HG03066 (cell line): Measurements from ENCODE around the gene TRIM5.

ENCODE experiments used
- ATAC-seq: cut with Tn5 transposase; IDR thresholded peaks from one replicate; pipeline ENCODE4 v1.9.1; 2021; ENCODE audit warnings: low read depth; ENCODE audit not compliant: unreplicated experiment

The TRIM5 gene

DNA sequence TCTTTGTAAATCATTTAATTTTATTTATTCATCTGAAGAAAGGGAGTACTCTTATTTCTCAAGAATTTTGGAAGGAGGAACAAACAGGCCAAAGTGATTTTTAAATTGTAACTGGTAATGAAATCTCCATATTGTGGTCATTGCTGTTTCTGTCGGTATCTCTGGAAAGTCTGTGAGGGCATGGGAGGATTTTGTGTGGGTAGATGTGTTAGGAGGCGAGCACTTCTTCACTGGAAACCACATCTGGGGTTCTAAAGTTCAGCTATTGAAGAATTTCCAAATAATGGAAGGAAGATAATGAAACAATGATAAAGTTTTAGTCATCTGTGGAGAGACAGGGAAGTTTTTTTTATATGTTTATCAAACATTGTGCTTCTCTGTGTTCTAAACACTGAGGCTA lies 53.5 kb downstream of the TRIM5 start:
- ATAC-seq, result peak; percentile 19

DNA sequence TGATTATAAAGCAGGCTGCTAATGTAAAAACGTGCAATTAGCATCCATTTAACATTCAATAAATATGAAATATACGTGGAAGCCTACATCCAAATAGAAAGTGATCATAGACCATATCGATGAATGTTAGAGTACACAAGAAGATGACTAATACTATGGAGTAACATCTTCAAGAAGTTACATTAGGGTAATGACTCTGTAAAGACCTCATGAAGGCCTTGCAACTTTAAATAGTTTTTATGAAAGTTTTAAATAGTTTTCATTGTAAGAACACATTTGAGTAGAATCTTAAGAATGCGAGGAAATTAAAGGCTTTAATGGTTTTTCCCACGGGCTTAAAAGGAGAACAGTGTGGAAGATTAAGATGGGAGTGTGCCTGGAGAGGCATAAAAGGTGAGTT lies 58.7 kb downstream of the TRIM5 start:
- ATAC-seq, result no peak

DNA sequence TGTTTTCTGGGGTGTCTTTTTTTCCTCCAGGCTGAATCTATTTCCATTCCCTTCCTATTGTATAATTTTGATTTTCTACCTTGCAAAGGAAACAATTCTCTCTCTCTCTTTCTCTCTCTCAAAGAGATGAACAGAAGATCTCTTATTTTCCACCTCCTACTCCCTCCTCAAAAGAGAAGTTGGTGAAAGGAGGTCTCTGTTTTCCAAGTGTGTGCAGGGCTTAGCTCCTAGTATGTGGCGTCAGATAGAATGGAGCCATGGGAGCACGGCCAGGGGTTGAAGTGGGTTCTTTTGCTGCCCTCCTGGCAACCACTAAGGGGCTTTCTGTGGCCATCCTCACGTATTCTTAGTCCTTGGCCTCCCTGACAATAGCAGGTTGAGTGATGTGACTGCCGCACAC lies 59.6 kb downstream of the TRIM5 start:
- ATAC-seq, result no peak

DNA sequence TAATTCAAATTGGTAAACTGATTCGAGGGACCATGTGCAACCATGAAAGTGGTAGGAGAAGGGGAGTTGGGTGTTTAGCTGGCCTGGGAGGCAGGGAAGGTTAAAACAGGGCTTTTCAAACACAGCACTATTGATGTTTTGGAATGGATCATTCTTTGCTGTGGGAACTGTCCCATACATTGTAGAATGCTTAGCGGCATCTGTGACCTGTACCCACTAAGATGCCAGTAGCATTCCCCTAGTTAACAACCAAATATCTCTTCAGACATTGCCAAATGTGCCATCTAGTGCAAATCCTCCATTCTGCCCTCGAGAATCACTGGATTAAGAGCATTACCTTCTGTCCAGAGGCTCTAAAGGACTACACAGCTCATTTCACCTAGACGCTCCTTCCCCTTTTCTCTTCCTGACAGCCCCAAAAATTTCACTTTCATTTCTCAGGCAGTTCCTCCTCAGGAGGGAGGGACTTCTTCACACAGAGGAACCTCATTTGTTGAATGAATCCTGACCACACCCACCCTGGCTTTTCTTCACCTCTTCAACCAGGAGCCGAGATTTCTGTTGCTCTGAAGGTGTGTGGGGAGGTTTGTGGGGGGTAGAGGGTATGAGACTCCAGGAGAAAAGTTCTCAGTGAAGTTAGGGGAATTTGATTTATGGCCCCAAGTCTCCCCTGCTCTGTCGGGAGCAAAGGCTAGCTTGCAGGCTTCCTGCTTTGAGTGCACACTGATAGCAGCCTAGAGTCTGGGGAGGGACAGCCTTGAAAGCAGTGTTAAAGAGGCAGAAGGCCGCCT lies 60.2 kb downstream of the TRIM5 start, which contains the start of gene TRIM34:
Gene TRIM34 (plus strand): TSS at position 513 of the 791 bp plus-strand sequence. CDS start 7,331 bp downstream, outside the sequence.
- peak; percentile 97 for ATAC-seq

DNA sequence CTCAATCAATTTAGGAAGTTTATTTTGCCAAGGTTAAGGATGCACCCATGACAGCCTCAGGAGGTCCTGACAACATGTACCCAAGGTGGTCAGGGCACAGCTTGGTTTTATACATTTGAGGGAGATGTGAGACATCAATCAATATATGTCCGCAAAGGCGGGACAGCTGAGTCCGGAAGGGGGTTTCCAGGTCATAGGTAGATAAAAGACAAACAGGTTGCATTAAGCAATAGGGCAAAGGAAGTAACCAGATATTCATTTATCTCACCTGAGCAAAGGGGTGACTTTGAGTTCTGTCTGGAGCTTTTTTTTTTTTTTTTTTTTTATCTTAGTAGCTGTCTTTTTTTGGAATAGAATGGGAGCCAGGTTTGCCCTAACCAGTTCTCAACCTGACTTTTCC lies 62.1 kb downstream of the TRIM5 start:
- no peak for ATAC-seq

DNA sequence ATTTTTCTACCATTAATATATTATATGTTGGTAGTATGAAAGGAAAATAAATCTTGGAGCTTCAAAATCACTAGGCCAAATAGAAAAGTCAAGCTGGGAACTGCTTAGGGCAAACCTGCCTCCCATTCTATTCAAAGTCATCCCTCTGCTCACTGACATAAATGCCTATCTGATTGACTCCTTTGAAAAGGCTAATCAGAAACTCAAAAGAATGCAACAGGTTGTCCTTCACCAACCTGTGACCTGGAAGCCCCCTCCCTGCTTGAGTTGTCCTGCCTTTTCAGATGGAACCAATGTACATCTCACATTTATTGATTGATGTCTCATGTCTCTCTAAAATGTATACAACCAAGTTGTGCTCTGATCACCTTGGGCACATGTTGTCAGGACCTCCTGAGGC lies 63.3 kb downstream of the TRIM5 start:
- no peak for ATAC-seq

DNA sequence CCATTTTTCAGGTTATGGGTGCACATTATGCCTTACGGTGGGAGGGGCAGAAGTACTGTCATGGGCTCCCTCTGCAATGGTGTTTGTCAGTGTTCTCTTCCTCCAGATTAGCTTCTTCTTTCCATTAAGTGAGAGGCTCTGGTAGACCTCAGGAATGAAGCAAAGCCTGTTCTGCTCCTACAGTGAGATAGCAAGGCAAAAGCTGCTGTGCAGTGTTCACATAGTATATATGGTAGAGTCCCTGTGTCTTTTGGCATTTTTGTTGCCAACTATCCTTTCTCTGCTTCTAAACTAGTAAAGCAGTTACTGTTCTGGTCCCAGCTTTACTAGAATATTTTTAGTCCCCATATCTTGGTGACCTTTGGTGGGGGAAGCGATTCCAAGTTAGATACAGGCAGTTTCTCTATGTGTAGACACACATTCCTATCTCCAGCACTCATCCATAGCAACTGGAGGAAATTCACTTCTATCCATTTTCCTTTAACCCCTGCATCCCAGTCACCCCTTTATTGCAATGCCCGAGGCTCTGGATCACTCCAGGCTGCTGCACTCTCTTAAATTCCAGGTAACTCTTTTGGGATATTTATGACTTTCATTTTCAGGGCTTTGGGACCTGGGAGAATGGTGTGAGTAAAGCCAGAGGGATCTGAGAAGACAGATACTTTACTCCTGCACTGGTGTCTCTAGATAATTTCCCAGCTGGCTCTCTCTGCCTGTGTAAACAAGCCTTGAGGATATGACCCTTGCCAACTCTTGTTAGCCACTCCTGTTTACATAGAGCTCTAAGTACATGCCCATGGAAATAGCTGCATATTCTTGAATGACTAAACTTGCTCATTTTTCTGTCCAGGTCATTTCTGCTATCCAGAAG lies 64.0 kb downstream of the TRIM5 start:
- no peak for ATAC-seq

DNA sequence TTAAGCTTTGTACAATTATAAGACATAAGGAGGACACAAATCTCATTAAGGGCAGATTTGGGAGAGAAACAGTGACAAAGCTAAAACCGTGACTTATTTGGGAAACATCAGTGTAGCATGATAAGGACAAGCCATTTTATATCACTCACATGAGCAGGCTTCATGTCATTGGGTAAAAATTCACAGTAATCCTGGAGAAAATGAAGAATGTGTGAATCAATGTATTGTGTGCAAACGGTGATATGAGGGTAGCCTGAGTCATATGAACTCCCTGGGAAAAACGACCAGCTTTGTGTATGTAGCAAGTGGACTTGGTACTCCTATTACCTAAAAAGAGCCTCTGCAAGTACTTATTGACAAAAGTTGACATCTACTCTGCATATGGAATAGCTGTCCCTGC lies 66.1 kb downstream of the TRIM5 start:
- no peak for ATAC-seq
